ENCODE results near the gene SCGB3A1. TPM values are rescaled to one million over a fixed set of nuclear protein-coding genes. Genes with fewer than 3 reads are reported as not detected.

SCGB3A1 gene
- total RNA-seq, 4 donors from 2014 or later: not detected

DNA sequence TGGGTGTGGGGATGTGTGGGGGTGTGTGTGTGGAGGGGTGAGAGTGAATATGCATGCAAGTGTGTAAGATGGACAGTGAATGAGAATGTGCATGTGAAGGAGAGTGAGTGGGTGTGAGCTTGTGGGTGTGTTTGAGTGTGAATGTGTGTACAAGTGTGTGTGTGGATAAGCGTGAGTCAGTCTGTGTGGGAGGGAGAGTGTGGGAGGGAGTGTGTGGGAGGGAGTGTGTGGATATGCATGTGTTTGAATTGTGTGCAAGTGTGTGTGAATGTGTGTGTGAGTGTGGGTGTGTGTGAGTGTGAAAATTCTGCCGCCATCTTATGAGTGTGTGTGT, 3.7 kb upstream of the SCGB3A1 start:
- Histone ChIP-seq H3K27ac (no peak overlapping the region), H3K4me1 (no peaks in the 10 kb centered on the region), H3K4me3 (no peak overlapping the region), H3K9me3 (no peaks in the 10 kb centered on the region), H3K36me3 (no peaks in the 10 kb centered on the region), H3K27me3 (peaks cover 11 to 24% (median 18%) of the 10 kb centered on the region in 3 donors)
- no peak for DNase-seq
- ATAC-seq: no peak
- intact Hi-C loops (cut with DNase I; ENCODE audit: low total_unique reads) (no loop called here), in situ Hi-C loops (cut with MboI; ENCODE audit: low sequenced_read_pairs in 4 of 4) (no loop called here)
- TF ChIP-seq POLR2A (IDR thresholded peaks at IDR 0.05): no peak
- TF ChIP-seq, protein P1, sequence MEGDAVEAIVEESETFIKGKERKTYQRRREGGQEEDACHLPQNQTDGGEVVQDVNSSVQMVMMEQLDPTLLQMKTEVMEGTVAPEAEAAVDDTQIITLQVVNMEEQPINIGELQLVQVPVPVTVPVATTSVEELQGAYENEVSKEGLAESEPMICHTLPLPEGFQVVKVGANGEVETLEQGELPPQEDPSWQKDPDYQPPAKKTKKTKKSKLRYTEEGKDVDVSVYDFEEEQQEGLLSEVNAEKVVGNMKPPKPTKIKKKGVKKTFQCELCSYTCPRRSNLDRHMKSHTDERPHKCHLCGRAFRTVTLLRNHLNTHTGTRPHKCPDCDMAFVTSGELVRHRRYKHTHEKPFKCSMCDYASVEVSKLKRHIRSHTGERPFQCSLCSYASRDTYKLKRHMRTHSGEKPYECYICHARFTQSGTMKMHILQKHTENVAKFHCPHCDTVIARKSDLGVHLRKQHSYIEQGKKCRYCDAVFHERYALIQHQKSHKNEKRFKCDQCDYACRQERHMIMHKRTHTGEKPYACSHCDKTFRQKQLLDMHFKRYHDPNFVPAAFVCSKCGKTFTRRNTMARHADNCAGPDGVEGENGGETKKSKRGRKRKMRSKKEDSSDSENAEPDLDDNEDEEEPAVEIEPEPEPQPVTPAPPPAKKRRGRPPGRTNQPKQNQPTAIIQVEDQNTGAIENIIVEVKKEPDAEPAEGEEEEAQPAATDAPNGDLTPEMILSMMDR (IDR thresholded peaks at IDR 0.05 in 4 of 5, conservative IDR thresholded peaks at IDR 0.05 in 1 of 5): no peak

DNA sequence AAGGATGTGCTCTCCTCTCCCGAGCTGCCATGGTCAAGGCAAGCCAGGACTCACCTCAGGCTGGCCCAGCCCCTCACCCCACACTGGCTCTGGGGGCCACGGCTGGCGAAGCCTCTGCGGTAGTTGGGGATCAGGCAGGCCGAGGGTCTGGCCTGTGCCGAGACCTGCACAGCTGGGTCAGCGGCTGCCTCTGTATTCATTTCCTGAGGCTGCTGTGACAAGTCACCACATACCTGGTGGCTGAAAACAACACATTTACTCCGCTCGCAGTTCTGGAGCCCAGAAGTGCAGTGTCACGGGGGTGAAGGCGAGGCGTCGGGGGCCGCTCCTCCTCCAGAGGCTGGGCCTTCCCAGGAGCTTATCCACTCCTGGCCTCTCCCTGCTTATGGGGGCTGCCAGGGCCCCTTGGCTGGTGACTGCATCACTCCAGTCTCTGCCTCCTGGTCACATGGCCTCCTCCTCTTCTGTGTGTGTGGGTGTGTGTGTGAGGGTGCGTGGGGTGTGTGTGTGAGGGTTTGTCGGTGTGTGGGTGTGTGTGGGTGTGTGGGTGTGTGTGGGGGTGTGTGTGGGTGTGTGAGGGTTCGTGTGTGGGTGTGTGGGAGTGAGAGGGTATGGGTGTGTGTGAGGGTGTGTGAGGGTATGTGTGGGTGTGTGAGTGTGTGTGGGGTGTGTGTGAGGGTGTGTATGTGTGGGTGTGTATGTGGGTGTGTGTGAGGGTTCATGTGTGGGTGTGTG, 3.2 kb upstream of the SCGB3A1 start:
- Histone ChIP-seq H3K36me3 (no peaks in the 10 kb centered on the region), H3K9me3 (no peaks in the 10 kb centered on the region), H3K4me3 (no peak overlapping the region), H3K27me3 (peaks cover 14 to 28% (median 24%) of the 10 kb centered on the region in 3 donors), H3K27ac (no peak overlapping the region), H3K4me1 (no peaks in the 10 kb centered on the region)
- no peak for ATAC-seq
- TF ChIP-seq, protein P1 (IDR thresholded peaks at IDR 0.05 in 4 of 5, conservative IDR thresholded peaks at IDR 0.05 in 1 of 5): no peak
- no peak for TF ChIP-seq POLR2A (IDR thresholded peaks at IDR 0.05)
- in situ Hi-C loops (cut with MboI; ENCODE audit: low sequenced_read_pairs in 4 of 4): no loop called here
- intact Hi-C loops (cut with DNase I; ENCODE audit: low total_unique reads): no loop called here
- DNase-seq: no peak

DNA sequence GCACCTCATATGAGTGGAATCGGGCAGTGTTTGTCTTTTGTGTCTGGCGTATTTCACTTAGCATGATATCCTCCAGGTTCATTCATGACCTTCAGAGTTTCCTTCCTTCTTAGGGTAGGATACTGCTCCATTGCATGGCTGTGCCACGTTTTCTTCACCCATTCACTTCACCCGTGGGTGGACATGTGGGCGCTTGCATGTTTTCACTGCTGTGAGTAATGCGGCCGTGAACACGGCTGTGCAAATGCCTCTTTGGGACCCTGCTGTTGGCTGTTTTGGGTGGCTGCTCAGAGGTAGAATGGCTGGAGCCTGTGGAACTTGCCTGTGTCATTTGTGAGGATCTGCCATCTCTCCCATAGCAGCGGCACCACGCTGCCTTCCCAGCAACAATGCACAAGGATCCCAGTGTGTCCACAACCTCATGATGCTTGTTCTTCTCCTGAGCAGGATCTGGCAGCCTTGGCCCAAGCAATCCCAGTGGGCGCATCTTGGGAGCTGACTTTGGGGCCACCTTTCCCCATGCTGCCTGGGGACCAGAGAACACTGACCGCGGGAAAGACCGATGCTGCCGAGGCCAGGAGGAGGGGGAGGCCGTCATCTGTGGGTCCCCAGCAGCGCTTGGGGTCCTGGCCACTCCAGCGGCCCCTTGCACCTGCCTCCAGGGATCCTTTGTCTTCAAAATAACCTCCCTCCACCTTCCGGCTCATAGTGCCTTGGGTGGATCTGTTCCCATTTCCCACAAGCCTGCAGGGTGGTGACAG, 2.3 kb upstream of the SCGB3A1 start:
- no peak for TF ChIP-seq POLR2A (IDR thresholded peaks at IDR 0.05)
- TF ChIP-seq, protein P1 (IDR thresholded peaks at IDR 0.05 in 4 of 5, conservative IDR thresholded peaks at IDR 0.05 in 1 of 5): no peak
- DNase-seq: no peak
- Histone ChIP-seq H3K27me3 (peaks cover 14 to 35% (median 26%) of the 10 kb centered on the region in 3 donors), H3K4me1 (no peaks in the 10 kb centered on the region), H3K27ac (no peak overlapping the region), H3K36me3 (no peaks in the 10 kb centered on the region), H3K9me3 (no peaks in the 10 kb centered on the region), H3K4me3 (no peak overlapping the region)
- intact Hi-C loops (cut with DNase I; ENCODE audit: low total_unique reads) (no loop called here), in situ Hi-C loops (cut with MboI; ENCODE audit: low sequenced_read_pairs in 4 of 4) (no loop called here)
- ATAC-seq: no peak

DNA sequence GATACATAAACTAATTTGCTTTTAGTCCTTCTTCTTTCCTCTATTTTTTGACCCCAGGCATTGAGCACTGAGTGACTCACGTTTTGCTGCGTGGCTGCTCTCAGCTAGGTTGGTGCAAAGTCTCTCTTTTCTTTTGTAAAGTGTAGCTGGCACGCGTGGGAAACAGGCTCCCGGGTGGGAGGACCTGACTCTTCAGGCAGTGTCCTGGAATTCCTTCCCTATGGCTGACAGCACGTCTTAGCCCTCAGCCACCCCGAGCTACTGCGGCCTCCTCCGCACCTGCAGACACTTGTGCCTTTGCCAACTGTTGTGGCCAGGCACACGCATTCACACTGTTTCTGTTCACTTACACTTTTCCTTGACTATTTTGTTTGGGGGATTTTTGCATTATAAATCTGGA, 877 bp upstream of the SCGB3A1 start:
- no peaks in the 10 kb centered on the region for H3K4me1 ChIP-seq
- no peak overlapping the region for H3K4me3 ChIP-seq
- TF ChIP-seq, protein P1 (IDR thresholded peaks at IDR 0.05 in 4 of 5, conservative IDR thresholded peaks at IDR 0.05 in 1 of 5): no peak
- TF ChIP-seq POLR2A (IDR thresholded peaks at IDR 0.05): no peak
- ATAC-seq (no peak), DNase-seq (no peak)
- peaks cover 14 to 35% (median 26%) of the 10 kb centered on the region in 3 donors for H3K27me3 ChIP-seq
- in situ Hi-C loops (cut with MboI; ENCODE audit: low sequenced_read_pairs in 4 of 4): no loop called here
- intact Hi-C loops (cut with DNase I; ENCODE audit: low total_unique reads): no loop called here
- H3K9me3 ChIP-seq: no peaks in the 10 kb centered on the region
- H3K36me3 ChIP-seq: no peaks in the 10 kb centered on the region
- H3K27ac ChIP-seq: no peak overlapping the region
